AG09319 (cell line): Measurements from ENCODE around the gene IDUA.

Experiments
- DNase-seq: peaks from one replicate; pipeline ENCODE4 v3.0.0-alpha.2; 2010; ENCODE audit warnings: low read depth; ENCODE audit errors: extremely low read depth
- TF ChIP-seq, protein P1 (sequence below): IDR thresholded peaks from 2 replicates; pipeline ENCODE4 v1.5.1; 2011; ENCODE audit warnings: low read depth, mild to moderate bottlenecking, inconsistent platforms, low read length, moderate library complexity

The IDUA gene

DNA sequence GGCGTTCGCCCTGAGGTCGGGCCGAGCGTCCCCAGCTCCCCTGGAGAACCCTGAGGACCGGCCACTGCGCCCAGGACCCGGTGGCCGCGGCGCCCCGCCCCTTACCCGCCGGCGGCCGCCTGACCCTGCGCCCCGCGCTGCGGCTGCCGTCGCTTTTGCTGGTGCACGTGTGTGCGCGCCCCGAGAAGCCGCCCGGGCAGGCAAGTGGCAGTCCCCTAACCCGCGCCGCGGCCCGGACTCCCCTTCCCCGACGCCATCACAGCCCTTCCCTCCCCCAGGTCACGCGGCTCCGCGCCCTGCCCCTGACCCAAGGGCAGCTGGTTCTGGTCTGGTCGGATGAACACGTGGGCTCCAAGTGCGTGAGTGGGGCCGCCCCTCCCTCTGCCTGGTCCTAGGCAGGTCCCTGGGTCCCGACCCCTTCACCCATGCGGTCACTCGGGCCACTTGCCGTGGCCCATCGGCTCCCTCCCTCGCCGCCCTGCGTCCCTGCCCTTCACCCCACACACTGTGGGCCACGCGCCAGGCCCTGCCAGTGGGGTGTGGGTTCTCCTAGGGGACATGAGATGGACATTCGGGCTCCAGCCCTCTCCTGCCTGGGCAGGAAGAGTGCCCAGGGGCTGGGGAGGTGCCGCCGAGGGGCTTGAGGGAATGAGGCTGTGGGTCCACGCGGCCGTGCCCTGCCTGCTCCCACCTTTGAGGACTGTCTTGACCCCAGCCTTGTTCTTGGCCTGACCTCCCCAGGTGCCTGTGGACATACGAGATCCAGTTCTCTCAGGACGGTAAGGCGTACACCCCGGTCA lies 16.6 kb downstream of the IDUA start:
- TF ChIP-seq, protein P1, sequence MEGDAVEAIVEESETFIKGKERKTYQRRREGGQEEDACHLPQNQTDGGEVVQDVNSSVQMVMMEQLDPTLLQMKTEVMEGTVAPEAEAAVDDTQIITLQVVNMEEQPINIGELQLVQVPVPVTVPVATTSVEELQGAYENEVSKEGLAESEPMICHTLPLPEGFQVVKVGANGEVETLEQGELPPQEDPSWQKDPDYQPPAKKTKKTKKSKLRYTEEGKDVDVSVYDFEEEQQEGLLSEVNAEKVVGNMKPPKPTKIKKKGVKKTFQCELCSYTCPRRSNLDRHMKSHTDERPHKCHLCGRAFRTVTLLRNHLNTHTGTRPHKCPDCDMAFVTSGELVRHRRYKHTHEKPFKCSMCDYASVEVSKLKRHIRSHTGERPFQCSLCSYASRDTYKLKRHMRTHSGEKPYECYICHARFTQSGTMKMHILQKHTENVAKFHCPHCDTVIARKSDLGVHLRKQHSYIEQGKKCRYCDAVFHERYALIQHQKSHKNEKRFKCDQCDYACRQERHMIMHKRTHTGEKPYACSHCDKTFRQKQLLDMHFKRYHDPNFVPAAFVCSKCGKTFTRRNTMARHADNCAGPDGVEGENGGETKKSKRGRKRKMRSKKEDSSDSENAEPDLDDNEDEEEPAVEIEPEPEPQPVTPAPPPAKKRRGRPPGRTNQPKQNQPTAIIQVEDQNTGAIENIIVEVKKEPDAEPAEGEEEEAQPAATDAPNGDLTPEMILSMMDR: no peak
- DNase-seq: no peak

- DNase-seq: no peak
- TF ChIP-seq, protein P1: no peak
These were observed 17.2 kb downstream of the IDUA start for GRCh38 chr4:1004071-1004418.

GRCh38 chr4:1004557-1005485 lies 18.0 kb downstream of the IDUA start:
- TF ChIP-seq, protein P1: no peak

DNA sequence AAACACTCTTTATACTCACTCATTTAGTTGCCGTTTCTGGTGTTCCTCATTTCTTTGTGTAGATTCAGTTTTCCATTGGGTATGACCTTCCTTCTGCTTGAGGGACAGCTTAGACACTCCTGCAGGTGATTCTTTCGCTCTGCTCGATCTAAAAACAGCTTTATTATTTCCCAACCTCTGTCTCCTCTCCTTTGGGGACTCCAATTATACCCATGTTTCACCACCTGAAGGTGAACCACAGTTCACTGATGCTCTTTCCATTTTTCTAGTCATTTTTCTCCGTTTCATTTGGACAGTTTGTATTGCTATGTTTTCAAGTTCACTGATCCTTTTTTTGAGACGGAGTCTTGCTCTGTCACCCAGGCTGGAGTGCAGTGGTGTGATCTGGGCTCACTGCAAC lies 20.0 kb downstream of the IDUA start:
- TF ChIP-seq, protein P1: no peak

More at GRCh38 chr4:1004557-1005485, 18.0 kb downstream of the IDUA start:
- DNase-seq: no peak

GRCh38 chr4:1008840-1009541 lies 22.1 kb downstream of the IDUA start:
- DNase-seq: no peak
- TF ChIP-seq, protein P1: no peak

More for the DNA sequence above, 20.0 kb downstream of the IDUA start:
- no peak for DNase-seq

DNA sequence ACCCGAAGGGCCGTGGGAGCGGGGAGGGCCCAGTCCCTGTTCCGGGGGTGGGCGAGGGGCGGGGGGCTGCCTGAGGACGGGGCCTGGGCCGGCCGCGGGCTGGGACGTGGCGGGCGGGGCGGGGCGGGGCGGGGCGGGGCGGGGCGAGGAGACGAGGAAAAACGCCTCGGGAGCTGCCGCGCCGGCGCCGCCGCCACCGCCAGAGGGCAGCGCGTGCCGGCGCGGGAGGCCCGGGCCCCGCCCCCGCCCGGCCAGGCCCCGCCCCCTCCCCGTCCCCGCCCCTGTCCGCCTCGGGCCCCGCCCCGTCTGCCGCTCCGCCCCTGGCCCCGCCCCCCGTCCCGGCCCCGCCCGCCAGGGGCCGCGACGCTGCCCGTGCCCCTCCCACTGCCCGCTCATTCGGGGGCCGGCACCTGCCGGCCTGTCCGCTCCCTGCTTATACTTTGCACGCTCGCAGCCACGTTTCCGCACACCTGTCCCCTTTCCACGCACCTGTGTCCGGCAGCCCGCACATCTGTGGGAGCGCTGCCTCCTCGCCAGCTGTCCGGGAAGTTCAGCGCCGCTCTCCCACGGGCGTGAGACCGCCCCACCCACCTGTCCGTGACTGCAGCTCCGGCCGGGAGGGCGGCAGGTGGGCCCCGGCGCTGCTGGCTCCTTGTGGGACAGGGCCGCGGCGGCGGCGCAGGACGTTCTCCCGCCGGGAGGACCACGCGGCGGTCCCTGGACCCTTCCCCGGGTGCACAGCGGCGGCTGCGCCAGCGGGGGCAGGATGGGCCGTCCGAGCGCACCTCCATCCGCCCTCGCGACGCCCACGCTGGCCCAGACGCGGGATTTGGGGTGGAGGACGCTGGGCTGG lies 22.9 kb downstream of the IDUA start:
- no peak for DNase-seq

More for the DNA sequence above, 22.9 kb downstream of the IDUA start:
- TF ChIP-seq, protein P1: peak; percentile 10
